ENCODE measurements around the gene TNRC18.

TNRC18 gene

GRCh38 chr7:5425507-5426225 is 2.0 kb upstream of the TNRC18 start:
- no peak for DNase-seq

DNA sequence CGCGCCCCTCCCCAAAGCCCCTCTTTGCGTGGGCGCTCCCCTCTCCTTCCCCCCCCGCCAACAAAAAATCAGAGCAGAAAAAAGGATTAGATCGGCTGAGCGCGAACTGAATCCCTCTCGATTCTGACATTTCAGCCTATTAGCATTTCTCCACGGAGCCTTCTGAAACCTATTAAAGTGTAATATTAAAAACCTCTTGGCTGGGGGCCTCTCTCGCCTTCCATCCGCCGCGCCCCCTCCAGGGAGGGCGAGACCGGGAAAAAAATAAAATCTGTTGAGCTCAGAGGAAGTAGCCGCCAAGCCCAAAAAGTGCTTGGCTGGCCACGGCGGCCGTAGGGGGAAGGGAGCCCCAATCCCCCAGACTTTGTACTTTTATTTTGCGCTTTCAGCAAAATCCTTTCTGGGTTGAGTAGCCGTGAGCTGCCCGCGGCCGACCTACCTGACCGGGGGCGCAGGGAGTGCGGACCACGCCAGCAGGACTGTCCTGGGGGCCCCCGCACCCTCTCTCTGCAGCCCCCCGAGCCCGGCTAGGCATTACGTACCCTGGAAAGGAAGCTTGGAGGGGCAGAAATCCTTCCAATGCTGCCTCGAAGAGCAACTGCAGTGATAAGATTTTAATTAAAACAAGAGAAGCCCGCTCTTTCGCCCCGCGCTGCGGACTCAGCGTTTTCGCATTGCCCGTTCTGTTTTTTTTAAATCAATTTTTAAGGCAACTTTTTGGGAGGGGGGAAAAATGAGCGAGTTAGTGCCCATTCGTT is 1.3 kb upstream of the TNRC18 start:
- peak in 1 of 6 experiments; percentile 31 for DNase-seq

GRCh38 chr7:5423976-5424748 is 528 bp upstream of the TNRC18 start:
- DNase-seq = peak in 4 of 6 experiments; percentile 18 to 50 (median 42)

DNA sequence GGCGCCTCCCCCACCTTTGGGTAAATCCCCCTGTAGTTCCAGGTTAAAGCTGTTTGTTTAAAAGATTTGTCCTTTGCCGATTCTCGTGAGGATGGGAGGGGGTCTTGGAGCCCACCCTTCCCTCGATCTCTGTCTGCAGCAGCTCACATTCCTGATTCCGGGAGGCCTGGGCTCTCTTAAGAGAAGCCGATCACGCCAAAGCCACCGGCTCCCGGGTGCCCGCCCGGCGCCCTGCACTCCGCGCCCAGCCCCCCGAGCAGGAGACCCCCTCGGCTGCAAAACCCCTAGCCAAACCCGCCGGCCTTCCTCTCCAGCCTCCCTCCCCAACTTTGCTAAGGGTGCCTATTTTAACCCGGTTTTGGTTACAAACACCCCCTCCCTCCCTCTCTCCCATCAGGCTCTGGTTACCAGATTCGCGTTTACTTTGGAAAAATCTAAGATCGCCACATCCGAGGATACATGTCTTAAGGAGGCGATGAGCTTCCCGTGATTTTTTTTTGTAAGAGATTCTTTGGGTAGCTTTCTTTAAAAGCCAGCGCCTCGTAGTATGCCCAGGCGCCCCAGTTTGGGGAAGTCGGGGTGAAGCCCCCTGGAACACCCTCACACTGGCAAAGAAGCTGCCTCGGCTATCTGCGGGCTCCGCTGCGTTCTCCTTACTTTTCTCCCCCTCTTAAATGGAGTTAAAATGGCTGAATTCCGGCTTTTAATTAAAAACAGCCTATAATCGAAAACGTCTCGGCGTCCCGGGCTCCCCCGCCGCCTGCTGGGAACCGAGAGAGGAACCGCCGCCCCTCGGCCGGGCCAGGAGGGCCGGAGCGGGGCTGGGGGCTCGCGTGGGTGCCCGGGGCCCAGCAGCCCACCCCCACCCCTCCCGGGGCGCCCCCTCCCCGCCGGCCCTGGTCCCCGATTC is 983 bp downstream of the TNRC18 start:
- DNase-seq = peak in 2 of 6 experiments; percentile 12 to 36

DNA sequence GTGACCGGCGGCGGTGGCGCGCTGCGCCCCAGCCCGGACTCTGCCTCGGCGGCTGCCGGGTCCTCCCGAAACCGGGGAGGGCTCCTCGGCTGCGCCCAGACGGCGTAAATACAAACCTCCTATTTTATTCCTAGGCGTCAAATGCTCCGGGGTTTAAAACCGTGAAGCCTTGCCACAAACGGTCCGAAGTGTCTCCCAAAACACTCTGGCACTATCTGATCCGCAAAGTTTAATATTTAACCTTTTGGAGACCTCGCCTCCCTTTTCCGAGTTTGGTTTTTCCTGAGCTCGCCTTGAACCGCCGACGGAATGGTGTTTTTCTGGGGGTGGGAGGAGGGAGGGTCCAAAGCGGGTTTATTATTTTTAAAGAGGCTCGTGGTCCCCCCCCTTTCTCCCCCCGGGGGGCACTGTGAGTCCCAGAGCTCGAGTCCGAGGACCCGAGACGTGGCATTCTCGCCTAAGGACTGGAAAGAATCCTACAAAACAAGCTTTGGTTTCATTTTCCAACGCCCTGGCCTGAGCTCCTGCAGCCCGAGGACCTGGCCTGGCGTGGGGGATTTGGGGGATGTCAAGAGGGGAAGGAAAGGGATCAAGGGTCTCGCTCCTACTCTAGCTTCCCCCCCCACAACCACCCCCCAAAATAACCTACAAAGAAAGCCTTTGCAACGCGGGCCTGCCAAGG is 1.8 kb downstream of the TNRC18 start:
- peak in 3 of 6 experiments; percentile 20 to 36 (median 24) for DNase-seq

DNA sequence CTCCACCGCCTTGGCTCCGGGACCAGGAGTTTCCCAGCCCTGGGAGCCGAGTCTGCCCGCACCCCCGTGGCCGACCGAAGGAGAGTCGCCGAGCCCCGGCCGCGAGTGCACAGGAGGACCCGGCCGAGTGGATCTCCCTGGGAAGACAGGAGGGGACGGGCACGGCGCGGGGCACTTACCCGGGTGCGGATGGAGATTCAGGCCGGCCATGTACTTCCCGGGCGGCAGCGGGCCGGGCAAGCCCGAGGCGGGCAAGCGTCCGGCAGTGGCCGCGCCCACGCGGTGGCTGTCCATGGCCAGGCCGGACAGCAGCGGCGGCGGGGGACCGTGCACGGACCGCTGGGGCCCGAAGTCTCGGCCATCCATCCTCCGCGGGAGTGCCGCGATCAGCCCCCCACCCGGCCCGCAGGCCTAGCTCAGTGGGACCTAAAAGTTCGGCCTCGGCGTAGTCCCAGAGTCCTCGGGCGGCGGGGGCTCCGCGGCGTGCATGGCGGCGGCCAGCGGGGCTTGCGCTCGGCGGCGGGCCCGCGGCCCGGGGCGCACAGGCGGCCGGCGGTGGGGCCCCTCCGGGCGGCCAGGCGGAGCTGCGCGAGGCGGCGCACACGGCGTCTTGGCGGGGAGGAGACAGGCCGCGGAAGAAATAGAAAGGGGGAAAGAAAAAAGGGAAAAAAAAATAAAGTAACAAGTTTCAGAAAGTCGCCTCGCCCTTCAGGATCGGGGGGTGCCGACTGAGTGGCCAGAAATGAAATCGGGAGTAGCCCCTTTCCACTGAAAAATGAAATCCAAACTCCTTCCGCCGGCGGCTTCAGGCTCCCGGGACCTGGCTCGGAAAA is 2.5 kb downstream of the TNRC18 start:
- peak in 2 of 6 experiments; percentile 19 to 28 for DNase-seq

GRCh38 chr7:5420067-5420880 is 3.4 kb downstream of the TNRC18 start:
- peak in 3 of 6 experiments; percentile 30 to 49 (median 45) for DNase-seq

DNA sequence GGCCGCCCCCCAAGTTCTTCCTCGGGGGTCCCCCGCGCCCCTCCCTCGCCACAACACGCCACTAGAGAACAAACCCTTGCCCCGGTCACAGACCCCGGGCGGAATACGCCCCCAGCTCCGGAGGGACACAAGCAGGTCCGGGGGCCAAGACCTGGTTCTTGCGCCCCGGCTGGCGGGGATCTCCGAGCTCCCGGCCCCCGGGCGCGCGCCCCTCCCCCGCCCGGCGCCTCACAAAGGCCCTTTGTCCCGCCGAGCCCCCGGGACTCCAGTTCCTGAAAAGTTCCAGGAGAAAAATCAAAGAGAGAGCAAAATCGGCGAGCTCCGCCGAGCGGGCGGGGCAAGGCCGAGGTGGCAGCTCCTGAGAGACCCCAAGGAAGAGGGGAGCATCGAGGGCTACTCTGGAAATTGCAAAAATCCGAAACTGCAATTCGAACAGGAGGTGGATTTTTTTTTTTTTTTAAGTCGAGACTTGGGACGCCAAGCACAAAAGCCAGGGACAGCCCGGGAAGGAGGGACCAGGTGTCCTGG is 4.0 kb downstream of the TNRC18 start:
- DNase-seq = peak in 1 of 6 experiments; percentile 24

GRCh38 chr7:5418285-5418582 is 5.4 kb downstream of the TNRC18 start:
- DNase-seq = no peak

- DNase-seq = no peak
Observed at GRCh38 chr7:5417106-5418071, 6.2 kb downstream of the TNRC18 start.

GRCh38 chr7:5414916-5415315 is 8.7 kb downstream of the TNRC18 start:
- no peak for DNase-seq

DNA sequence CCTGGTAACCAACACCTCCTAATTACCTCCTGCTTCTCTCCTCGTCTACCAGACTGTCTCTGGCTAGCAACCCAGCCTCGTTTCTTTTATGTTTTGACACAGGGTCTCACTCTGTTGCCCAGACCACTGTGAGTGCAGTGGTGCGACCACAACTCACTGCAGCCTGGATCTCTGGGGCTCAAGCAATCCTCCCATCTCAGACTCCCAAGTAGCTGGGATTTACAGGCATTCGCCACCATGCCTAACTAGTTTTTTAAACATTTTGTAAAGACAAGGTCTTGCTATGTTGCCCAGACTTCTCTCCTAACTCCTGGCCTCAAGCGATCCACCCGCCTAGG is 10.2 kb downstream of the TNRC18 start:
- no peak for DNase-seq

DNA sequence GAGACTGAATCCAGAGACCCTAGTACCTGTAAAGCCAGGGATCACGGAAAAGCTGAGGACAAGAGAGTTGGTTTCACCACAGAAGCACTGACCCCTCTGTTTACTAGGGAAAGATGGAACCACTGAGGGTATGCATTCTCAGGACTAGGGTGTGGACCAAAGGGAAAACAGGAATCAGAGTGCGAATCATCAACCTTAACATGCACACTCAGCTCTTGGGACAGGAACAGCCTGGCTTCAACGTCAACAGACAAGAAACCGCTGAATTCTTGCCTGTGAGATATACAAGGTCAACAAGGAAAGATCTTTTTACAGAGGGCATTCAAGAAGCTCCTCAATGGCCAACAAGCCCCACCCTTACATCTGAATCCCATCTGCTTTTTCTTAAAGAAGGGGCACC is 14.9 kb downstream of the TNRC18 start:
- DNase-seq = no peak

GRCh38 chr7:5406957-5407945 is 16.4 kb downstream of the TNRC18 start:
- no peak for DNase-seq

DNA sequence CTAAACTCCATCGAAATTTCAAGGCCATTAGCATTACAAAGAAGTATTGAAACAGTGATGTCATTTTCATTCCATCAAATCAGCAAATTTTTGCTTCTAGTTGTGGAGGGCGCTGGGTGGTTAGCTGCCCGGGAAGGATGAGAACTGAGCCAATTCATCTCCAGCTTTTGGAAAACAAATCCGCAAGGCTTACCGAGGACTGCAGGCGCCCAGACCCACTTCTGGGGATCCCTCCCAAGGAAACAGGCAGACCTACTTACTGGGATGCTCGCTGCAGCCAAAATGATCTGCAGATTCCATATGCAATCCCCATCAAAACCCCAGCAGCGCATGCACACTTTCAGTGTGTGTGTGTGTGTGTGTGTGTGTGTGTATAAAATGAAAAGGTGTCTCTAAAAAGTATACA is 19.2 kb downstream of the TNRC18 start:
- no peak for DNase-seq

GRCh38 chr7:5403442-5403841 is 20.2 kb downstream of the TNRC18 start:
- DNase-seq = no peak

DNA sequence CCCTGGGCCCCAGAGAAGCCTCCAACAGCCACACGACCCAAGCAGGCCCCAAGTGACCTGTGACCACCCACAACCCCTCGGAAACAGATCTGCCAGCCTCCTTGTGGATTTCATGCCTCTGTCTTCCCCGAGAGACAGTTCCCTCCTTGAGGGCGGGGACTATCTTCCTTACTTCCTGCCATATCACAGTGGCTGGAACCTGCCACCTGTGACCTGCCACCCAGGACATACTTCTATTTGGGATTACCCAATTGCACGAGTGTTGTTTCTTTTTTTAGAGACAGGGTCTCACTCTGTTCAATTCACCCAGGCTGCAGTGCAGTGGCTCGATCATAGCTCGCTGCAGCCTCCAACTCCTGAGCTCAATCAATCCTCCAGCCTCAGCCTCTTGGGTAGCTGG is 25.9 kb downstream of the TNRC18 start:
- peak in 1 of 6 experiments; percentile 51 for DNase-seq
